WTC11 (cell line): ENCODE results near the gene KLF13.

Experiments used
- CREB1 ChIP-seq: sonication (generic); formaldehyde crosslinking; IDR thresholded peaks from 2 replicates; pipeline ENCODE4 v1.8.0; 2023; ENCODE audit warnings: mild to moderate bottlenecking, missing genetic modification reagents
- FOXJ3 ChIP-seq: sonication (generic); formaldehyde crosslinking; IDR thresholded peaks from 2 replicates; pipeline ENCODE4 v1.9.0; 2021; ENCODE audit warnings: missing genetic modification reagents, mild to moderate bottlenecking, borderline replicate concordance
- RELA ChIP-seq: sonication (generic); formaldehyde crosslinking; IDR thresholded peaks from 2 replicates; pipeline ENCODE4 v1.8.1; 2022; ENCODE audit warnings: missing genetic modification reagents, mild to moderate bottlenecking, borderline replicate concordance
- SMAD3 ChIP-seq: sonication (generic); formaldehyde crosslinking; IDR thresholded peaks from 2 replicates; pipeline ENCODE4 v1.8.0; 2022; ENCODE audit warnings: missing genetic modification reagents, mild to moderate bottlenecking, borderline replicate concordance
- TCF7 ChIP-seq: sonication (generic); formaldehyde crosslinking; IDR thresholded peaks from 2 replicates; pipeline ENCODE4 v1.8.0; 2022; ENCODE audit warnings: mild to moderate bottlenecking, low read depth, missing genetic modification reagents, moderate library complexity
- ZNF121 ChIP-seq: sonication (generic); formaldehyde crosslinking; IDR thresholded peaks from 2 replicates; pipeline ENCODE4 v1.8.0; 2023; ENCODE audit warnings: missing genetic modification reagents
- ZNF263 ChIP-seq: sonication (generic); formaldehyde crosslinking; IDR thresholded peaks from 2 replicates; pipeline ENCODE4 v1.8.1; 2022; ENCODE audit warnings: low read depth, mild to moderate bottlenecking, moderate library complexity, missing genetic modification reagents
- ZNF671 ChIP-seq: fragments of 250-450 bp; sonication (Bioruptor Pico); IDR thresholded peaks from 2 replicates; pipeline ENCODE4 v1.8.0; 2021; ENCODE audit warnings: mild to moderate bottlenecking
- TF ChIP-seq, protein P1 (sequence below): fragments of 200-600 bp; IDR thresholded peaks from 2 replicates; pipeline ENCODE4 v1.8.0; 2022; ENCODE audit warnings: antibody characterized with exemption
- TF ChIP-seq, protein P2 (sequence below): sonication (generic); formaldehyde crosslinking; conservative IDR thresholded peaks from 2 replicates; pipeline ENCODE4 v1.8.1; 2022; ENCODE audit warnings: mild to moderate bottlenecking, missing genetic modification reagents
- TF ChIP-seq, protein P3 (sequence below): sonication (generic); formaldehyde crosslinking; IDR thresholded peaks from 2 replicates; pipeline ENCODE4 v1.8.1; 2023; ENCODE audit warnings: mild to moderate bottlenecking, missing genetic modification reagents, moderate library complexity
- TF ChIP-seq, protein P4 (sequence below): sonication (generic); formaldehyde crosslinking; IDR thresholded peaks from 2 replicates; pipeline ENCODE4 v1.8.0; 2022; ENCODE audit warnings: mild to moderate bottlenecking, missing genetic modification reagents
- TF ChIP-seq, protein P5 (sequence below): sonication (generic); formaldehyde crosslinking; IDR thresholded peaks from 2 replicates; pipeline ENCODE4 v1.8.0; 2022; ENCODE audit warnings: mild to moderate bottlenecking, missing genetic modification reagents

DNA sequence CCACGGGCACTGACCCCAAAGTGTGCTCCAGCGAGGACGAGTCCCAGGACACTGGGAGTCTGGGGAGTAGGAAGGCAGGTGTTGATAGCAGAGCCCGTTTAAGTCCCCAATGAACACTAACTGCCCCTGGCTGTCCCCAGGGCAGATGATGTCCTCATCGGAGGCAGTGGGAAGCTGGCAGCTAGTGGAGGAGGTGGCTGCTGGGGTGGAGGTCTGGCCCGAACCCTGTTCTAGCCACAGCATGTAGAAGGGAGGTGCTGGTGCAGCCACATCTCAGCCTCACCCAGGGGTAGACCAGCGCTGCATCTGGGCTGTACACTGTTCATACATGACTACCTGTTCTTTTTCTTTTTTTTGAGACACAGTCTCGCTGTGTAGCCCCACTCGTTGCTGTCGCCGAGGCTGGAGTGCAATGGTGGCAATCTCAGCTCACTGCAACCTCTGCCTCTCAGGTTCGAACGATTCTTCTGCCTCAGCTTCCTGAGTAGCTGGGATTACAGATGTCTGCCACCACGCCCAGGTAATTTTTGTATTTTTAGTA, 51.8 kb downstream of the KLF13 start:
- TF ChIP-seq FOXJ3 (CRISPR knock-in tag) (no peak), TCF7 (CRISPR knock-in tag) (no peak), RELA (CRISPR knock-in tag) (no peak), ZNF671 (CRISPR knock-in tag) (no peak), ZNF263 (CRISPR knock-in tag) (no peak), ZNF121 (CRISPR knock-in tag) (no peak), CREB1 (CRISPR knock-in tag) (no peak), SMAD3 (CRISPR knock-in tag) (no peak)
- TF ChIP-seq, protein P1, sequence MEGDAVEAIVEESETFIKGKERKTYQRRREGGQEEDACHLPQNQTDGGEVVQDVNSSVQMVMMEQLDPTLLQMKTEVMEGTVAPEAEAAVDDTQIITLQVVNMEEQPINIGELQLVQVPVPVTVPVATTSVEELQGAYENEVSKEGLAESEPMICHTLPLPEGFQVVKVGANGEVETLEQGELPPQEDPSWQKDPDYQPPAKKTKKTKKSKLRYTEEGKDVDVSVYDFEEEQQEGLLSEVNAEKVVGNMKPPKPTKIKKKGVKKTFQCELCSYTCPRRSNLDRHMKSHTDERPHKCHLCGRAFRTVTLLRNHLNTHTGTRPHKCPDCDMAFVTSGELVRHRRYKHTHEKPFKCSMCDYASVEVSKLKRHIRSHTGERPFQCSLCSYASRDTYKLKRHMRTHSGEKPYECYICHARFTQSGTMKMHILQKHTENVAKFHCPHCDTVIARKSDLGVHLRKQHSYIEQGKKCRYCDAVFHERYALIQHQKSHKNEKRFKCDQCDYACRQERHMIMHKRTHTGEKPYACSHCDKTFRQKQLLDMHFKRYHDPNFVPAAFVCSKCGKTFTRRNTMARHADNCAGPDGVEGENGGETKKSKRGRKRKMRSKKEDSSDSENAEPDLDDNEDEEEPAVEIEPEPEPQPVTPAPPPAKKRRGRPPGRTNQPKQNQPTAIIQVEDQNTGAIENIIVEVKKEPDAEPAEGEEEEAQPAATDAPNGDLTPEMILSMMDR, result no peak
- TF ChIP-seq, protein P2, sequence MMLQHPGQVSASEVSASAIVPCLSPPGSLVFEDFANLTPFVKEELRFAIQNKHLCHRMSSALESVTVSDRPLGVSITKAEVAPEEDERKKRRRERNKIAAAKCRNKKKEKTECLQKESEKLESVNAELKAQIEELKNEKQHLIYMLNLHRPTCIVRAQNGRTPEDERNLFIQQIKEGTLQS (CRISPR knock-in tag), result no peak
- TF ChIP-seq, protein P3, sequence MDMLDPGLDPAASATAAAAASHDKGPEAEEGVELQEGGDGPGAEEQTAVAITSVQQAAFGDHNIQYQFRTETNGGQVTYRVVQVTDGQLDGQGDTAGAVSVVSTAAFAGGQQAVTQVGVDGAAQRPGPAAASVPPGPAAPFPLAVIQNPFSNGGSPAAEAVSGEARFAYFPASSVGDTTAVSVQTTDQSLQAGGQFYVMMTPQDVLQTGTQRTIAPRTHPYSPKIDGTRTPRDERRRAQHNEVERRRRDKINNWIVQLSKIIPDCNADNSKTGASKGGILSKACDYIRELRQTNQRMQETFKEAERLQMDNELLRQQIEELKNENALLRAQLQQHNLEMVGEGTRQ, result no peak
- TF ChIP-seq, protein P4, sequence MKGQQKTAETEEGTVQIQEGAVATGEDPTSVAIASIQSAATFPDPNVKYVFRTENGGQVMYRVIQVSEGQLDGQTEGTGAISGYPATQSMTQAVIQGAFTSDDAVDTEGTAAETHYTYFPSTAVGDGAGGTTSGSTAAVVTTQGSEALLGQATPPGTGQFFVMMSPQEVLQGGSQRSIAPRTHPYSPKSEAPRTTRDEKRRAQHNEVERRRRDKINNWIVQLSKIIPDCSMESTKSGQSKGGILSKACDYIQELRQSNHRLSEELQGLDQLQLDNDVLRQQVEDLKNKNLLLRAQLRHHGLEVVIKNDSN (CRISPR knock-in tag), result no peak
- TF ChIP-seq, protein P5, sequence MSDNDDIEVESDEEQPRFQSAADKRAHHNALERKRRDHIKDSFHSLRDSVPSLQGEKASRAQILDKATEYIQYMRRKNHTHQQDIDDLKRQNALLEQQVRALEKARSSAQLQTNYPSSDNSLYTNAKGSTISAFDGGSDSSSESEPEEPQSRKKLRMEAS (CRISPR knock-in tag), result no peak
